Dendritic cell treated with granulocyte-macrophage colony-stimulating factor and Interleukin-4, amounts not matched to agents 40 ng/mL and 50 ng/mL, for 4 days (primary cell): ENCODE results near the gene HRH4.

ENCODE experiments used
- H3K27ac Mint-ChIP-seq: one replicate; pipeline ENCODE4 v1.8.0; 2022; ENCODE audit warnings: mild to moderate bottlenecking, mixed read lengths
- H3K27me3 Mint-ChIP-seq: one replicate; pipeline ENCODE4 v1.8.0; 2022; ENCODE audit warnings: mild to moderate bottlenecking, mixed read lengths
- H3K36me3 Mint-ChIP-seq: one replicate; pipeline ENCODE4 v1.8.0; 2022; ENCODE audit warnings: low read depth, mixed read lengths
- H3K4me1 Mint-ChIP-seq: one replicate; pipeline ENCODE4 v1.8.0; 2022; ENCODE audit warnings: low read depth, mixed read lengths
- H3K4me3 Mint-ChIP-seq: one replicate; pipeline ENCODE4 v1.8.0; 2022; ENCODE audit warnings: mild to moderate bottlenecking, moderate library complexity, mixed read lengths
- H3K9me3 Mint-ChIP-seq: one replicate; pipeline ENCODE4 v1.8.0; 2022; ENCODE audit warnings: mixed read lengths
- intact Hi-C: fragments of 100-400 bp; cut with micrococcal nuclease; formaldehyde crosslinking; loops from one replicate; pipeline ENCODE4 v1.15.0; 2022

HRH4 gene

DNA sequence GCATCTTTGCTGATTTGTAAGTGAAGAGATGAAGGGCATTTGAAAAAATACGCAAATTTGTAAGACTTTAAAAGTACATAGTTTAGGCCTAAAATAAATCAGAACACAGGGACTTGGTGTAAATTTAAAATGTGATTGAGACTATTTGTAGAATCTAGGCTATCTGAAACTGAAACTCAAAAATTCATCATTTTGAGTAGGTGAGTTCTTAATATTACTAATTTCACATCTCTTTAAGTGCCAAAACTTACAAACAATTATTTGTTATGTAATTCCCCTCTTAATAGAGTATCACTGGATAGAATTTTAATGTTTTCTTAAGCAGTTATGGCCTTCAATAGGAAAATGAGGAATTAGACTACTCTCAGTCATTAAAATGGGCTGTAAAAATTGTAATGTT, 14.0 kb upstream of the HRH4 start:
- no peak overlapping the region for H3K27ac Mint-ChIP-seq
- no peak overlapping the region for H3K4me3 Mint-ChIP-seq
- intact Hi-C loops = loop anchor here (5.0 kb wide), 1 partner anchor 41 kb away; no protein-coding TSS in a partner anchor
- H3K36me3 Mint-ChIP-seq = peaks cover 78% of the 10 kb centered on the region
- no peaks in the 10 kb centered on the region for H3K27me3 Mint-ChIP-seq
- no peaks in the 10 kb centered on the region for H3K9me3 Mint-ChIP-seq
- H3K4me1 Mint-ChIP-seq = peaks cover 15% of the 10 kb centered on the region

DNA sequence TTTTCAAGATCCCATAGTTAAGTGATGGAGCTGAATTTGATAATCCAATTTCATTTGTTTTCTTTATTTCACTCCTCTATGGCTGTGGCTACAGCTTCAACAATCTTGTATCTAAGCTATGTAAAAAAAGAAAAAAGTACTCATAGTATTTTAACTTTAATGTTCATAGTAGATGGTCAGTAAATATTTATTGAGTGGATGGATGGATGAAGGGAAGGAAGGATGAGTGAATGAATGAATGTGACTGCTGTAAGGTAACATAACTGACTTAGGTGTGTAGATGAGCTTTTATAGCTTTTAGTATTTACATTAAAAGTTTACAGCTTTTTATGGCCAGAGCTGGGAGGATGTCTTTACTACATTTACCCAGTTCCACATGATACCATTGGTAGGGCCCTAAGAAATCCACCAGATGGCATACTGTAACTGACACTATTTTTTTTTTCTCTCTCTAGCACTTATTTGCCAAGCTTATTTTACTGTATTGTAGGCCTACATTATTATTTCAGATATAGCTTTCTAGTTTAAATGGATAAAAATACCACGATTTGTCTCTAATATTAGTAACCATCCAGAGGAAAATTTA, 13.4 kb upstream of the HRH4 start:
- no peak overlapping the region for H3K4me3 Mint-ChIP-seq
- peaks cover 15% of the 10 kb centered on the region for H3K4me1 Mint-ChIP-seq
- H3K36me3 Mint-ChIP-seq = peaks cover 76% of the 10 kb centered on the region
- H3K9me3 Mint-ChIP-seq = no peaks in the 10 kb centered on the region
- no peak overlapping the region for H3K27ac Mint-ChIP-seq
- no peaks in the 10 kb centered on the region for H3K27me3 Mint-ChIP-seq
- intact Hi-C loops = loop anchor here (5.0 kb wide), 1 partner anchor 40 kb away; no protein-coding TSS in a partner anchor

DNA sequence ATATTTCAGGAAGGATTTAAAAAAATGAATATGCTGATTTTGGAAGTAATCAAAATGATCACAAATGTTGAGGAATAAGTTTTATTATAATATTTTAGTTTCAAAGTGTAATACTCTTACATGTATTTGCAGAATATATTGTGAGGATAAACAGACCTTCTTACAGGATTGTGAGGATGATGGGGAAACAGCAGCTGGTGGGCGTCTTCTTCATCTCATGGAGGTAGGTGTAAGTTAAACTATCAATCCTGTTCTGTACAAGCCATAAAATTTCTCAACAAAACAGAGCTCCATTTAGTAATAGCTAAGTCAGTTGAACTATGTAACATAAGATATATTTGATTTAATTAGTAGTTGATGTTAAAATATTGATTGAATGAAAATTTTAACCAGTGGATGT, 12.5 kb upstream of the HRH4 start:
- Mint-ChIP-seq H3K4me1 (peaks cover 15% of the 10 kb centered on the region), H3K36me3 (peaks cover 76% of the 10 kb centered on the region), H3K27ac (no peak overlapping the region), H3K27me3 (no peaks in the 10 kb centered on the region), H3K4me3 (no peak overlapping the region), H3K9me3 (no peaks in the 10 kb centered on the region)
- intact Hi-C loops = loop anchor here (5.0 kb wide), 1 partner anchor 39 kb away; no protein-coding TSS in a partner anchor

DNA sequence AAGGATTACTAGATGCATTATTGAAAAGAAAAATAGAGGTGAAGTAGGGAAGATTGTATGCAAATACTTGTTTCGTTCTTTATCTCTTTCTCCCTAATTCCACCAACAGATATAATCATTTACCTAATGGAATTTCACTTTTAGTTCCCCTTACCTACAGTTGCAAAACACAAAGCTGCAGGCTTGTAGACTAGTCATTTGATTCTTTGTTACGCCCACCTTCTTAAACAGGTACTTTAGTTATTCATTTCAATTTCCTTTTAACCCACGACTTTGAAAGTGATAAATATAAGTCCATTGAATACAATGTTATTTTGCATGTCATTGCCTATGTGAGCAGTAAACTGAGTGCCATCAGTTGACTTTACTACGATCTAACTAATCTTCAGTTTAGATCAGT, 3.9 kb upstream of the HRH4 start:
- intact Hi-C loops = no loop called here

DNA sequence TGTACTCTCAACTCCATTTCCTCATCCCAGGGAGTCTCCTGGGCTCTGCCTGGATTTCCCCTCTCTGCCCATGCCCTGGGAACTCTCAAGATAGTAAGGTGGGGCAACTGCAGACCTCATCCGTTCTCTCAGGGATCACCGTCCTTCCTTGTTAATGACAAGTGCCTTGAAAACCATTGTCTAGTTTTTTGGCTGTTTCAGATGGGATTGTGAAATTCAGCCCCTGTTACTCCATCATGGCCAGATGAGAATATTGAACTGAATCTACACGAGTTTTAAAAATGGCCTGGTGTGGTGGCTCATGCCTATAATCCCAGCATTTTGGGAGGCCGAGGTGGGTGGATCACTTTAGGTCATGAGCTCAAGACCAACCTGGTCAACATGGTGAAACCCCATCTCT, 665 bp upstream of the HRH4 start:
- peaks cover 33% of the 10 kb centered on the region for H3K4me1 Mint-ChIP-seq
- H3K4me3 Mint-ChIP-seq = no peak overlapping the region
- peaks cover 11% of the 10 kb centered on the region for H3K36me3 Mint-ChIP-seq
- peaks cover 24% of the 10 kb centered on the region for H3K9me3 Mint-ChIP-seq
- H3K27ac Mint-ChIP-seq = peak overlapping the region; percentile 64
- intact Hi-C loops = no loop called here
- H3K27me3 Mint-ChIP-seq = no peaks in the 10 kb centered on the region

More for the DNA sequence above, 3.9 kb upstream of the HRH4 start:
- H3K9me3 Mint-ChIP-seq = peaks cover 15% of the 10 kb centered on the region
- H3K4me3 Mint-ChIP-seq = no peak overlapping the region
- no peak overlapping the region for H3K27ac Mint-ChIP-seq
- peaks cover 9% of the 10 kb centered on the region for H3K4me1 Mint-ChIP-seq
- H3K27me3 Mint-ChIP-seq = no peaks in the 10 kb centered on the region
- peaks cover 29% of the 10 kb centered on the region for H3K36me3 Mint-ChIP-seq

GRCh38 chr18:24461996-24462395, 1.6 kb downstream of the HRH4 start:
- intact Hi-C loops = no loop called here
- peaks cover 11% of the 10 kb centered on the region for H3K36me3 Mint-ChIP-seq
- peaks cover 48% of the 10 kb centered on the region for H3K4me1 Mint-ChIP-seq
- H3K27ac Mint-ChIP-seq = peak overlapping the region; percentile 66
- H3K4me3 Mint-ChIP-seq = peak overlapping the region; percentile 17
- peaks cover 19% of the 10 kb centered on the region for H3K9me3 Mint-ChIP-seq
- H3K27me3 Mint-ChIP-seq = no peaks in the 10 kb centered on the region

- H3K36me3 Mint-ChIP-seq = peaks cover 5% of the 10 kb centered on the region
- H3K9me3 Mint-ChIP-seq = peaks cover 11% of the 10 kb centered on the region
- H3K4me3 Mint-ChIP-seq = no peak overlapping the region
- peak overlapping the region; percentile 66 for H3K27ac Mint-ChIP-seq
- intact Hi-C loops = no loop called here
- H3K27me3 Mint-ChIP-seq = no peaks in the 10 kb centered on the region
- peaks cover 57% of the 10 kb centered on the region for H3K4me1 Mint-ChIP-seq
Measured at GRCh38 chr18:24462838-24463775, 2.7 kb downstream of the HRH4 start.

- no peaks in the 10 kb centered on the region for H3K27me3 Mint-ChIP-seq
- peak overlapping the region; percentile 39 for H3K27ac Mint-ChIP-seq
- intact Hi-C loops = no loop called here
- H3K4me3 Mint-ChIP-seq = peak overlapping the region; percentile 37
- H3K9me3 Mint-ChIP-seq = peaks cover 11% of the 10 kb centered on the region
- peaks cover 5% of the 10 kb centered on the region for H3K36me3 Mint-ChIP-seq
- H3K4me1 Mint-ChIP-seq = peaks cover 49% of the 10 kb centered on the region
Measured at GRCh38 chr18:24465486-24465885, 5.0 kb downstream of the HRH4 start.

GRCh38 chr18:24466771-24467170, 6.3 kb downstream of the HRH4 start:
- Mint-ChIP-seq H3K36me3 (peaks cover 3% of the 10 kb centered on the region), H3K9me3 (peaks cover 7% of the 10 kb centered on the region), H3K4me1 (peaks cover 47% of the 10 kb centered on the region), H3K4me3 (no peak overlapping the region), H3K27me3 (no peaks in the 10 kb centered on the region), H3K27ac (no peak overlapping the region)
- intact Hi-C loops = no loop called here

- Mint-ChIP-seq H3K36me3 (no peaks in the 10 kb centered on the region), H3K27ac (no peak overlapping the region), H3K27me3 (no peaks in the 10 kb centered on the region), H3K4me3 (no peak overlapping the region), H3K9me3 (no peaks in the 10 kb centered on the region), H3K4me1 (peaks cover 37% of the 10 kb centered on the region)
- intact Hi-C loops = no loop called here
Measured at GRCh38 chr18:24470022-24470618, 9.7 kb downstream of the HRH4 start.

DNA sequence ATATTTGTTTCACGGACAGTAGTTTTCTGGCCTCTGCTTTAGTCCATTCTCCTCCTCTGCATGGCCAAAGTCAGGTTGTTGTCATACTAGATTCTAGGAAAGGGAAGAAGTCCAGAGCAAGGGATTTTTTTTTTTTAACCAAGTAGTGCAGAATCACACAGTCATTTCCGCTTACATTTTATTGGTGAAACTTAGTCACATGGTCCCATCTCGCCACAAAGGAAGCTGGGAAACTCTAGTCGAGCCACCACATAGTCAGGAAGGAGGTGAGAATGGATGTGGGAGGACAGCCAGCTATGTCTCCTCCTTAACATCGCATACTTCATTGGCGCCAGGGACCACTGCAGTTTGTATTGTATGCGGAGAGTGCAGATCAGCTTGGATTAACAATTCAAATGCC, 10.4 kb downstream of the HRH4 start:
- Mint-ChIP-seq H3K27ac (no peak overlapping the region), H3K9me3 (no peaks in the 10 kb centered on the region), H3K4me3 (no peak overlapping the region), H3K4me1 (peaks cover 32% of the 10 kb centered on the region), H3K36me3 (no peaks in the 10 kb centered on the region), H3K27me3 (no peaks in the 10 kb centered on the region)
- intact Hi-C loops = no loop called here

GRCh38 chr18:24472591-24472990, 12.2 kb downstream of the HRH4 start:
- no peak overlapping the region for H3K27ac Mint-ChIP-seq
- peaks cover 20% of the 10 kb centered on the region for H3K4me1 Mint-ChIP-seq
- no peaks in the 10 kb centered on the region for H3K36me3 Mint-ChIP-seq
- H3K27me3 Mint-ChIP-seq = no peaks in the 10 kb centered on the region
- H3K9me3 Mint-ChIP-seq = no peaks in the 10 kb centered on the region
- no peak overlapping the region for H3K4me3 Mint-ChIP-seq
- intact Hi-C loops = no loop called here

GRCh38 chr18:24474406-24474805, 14.0 kb downstream of the HRH4 start:
- Mint-ChIP-seq H3K27ac (no peak overlapping the region), H3K9me3 (no peaks in the 10 kb centered on the region), H3K4me3 (no peak overlapping the region), H3K4me1 (peaks cover 21% of the 10 kb centered on the region), H3K27me3 (no peaks in the 10 kb centered on the region), H3K36me3 (no peaks in the 10 kb centered on the region)
- intact Hi-C loops = no loop called here

- Mint-ChIP-seq H3K9me3 (peaks cover 9% of the 10 kb centered on the region), H3K27ac (no peak overlapping the region), H3K4me1 (peaks cover 21% of the 10 kb centered on the region), H3K27me3 (no peaks in the 10 kb centered on the region), H3K4me3 (no peak overlapping the region), H3K36me3 (peaks cover 6% of the 10 kb centered on the region)
- intact Hi-C loops = no loop called here
Measured at GRCh38 chr18:24475926-24476589, 15.6 kb downstream of the HRH4 start.
